ENCODE results near the gene RNF144A. TPM values are rescaled to one million over a fixed set of nuclear protein-coding genes. Genes with fewer than 3 reads are reported as not detected.
A peak's percentile ranks its signal among the peaks of the same experiment; 100 is the strongest.

The RNF144A gene
- total RNA-seq, 1 experiment from 2014 or later, result 9.5 TPM

- H3K9ac ChIP-seq (ENCODE audit: low read length), result no peak overlapping the region
- intact Hi-C loops (cut with micrococcal nuclease), result no loop called here
- DNase-seq, result no peak
- no peak overlapping the region for H2AFZ ChIP-seq (ENCODE audit: low read length)
- no peaks in the 10 kb centered on the region for H3K79me2 ChIP-seq (ENCODE audit: low read length)
- H3K4me3 ChIP-seq (ENCODE audit: low read length), result no peak overlapping the region
- ChIA-PET POLR2A (ENCODE audit: unreplicated experiment) (no interaction called here), CTCF (no interaction called here)
- peaks cover 40% of the 10 kb centered on the region for H3K4me1 ChIP-seq (ENCODE audit: insufficient read depth, low read length)
- H3K36me3 ChIP-seq (ENCODE audit: low read depth, low read length), result no peaks in the 10 kb centered on the region
- no peaks in the 10 kb centered on the region for H3K27me3 ChIP-seq (ENCODE audit: low read length)
- no peak overlapping the region for H3K4me2 ChIP-seq (ENCODE audit: low read length)
- no peaks in the 10 kb centered on the region for H3K9me2 ChIP-seq (replicated peaks; ENCODE audit: low read length)
- BruUV-seq (replicated peaks), result no TSS peak
- H3K27ac ChIP-seq (ENCODE audit: low read length), result no peak overlapping the region
- no peak for TF ChIP-seq CTCF (conservative IDR thresholded peaks at IDR 0.05; ENCODE audit: low read depth, low read length)
- TF ChIP-seq EZH2 (IDR thresholded peaks at IDR 0.05; ENCODE audit: low read length, unreplicated experiment), result no peak
- no peak for TF ChIP-seq EZH2phosphoT487 (IDR thresholded peaks at IDR 0.05; ENCODE audit: borderline replicate concordance, low read length)
- ATAC-seq, result no peak
- H3F3A ChIP-seq (ENCODE audit: low read length, unreplicated experiment), result no peaks in the 10 kb centered on the region
- H3K9me3 ChIP-seq (ENCODE audit: low read length), result no peaks in the 10 kb centered on the region
- no peaks in the 10 kb centered on the region for H4K20me1 ChIP-seq (ENCODE audit: low read length)
Observed at GRCh38 chr2:6972067-6972710, 55.0 kb downstream of the RNF144A start.

GRCh38 chr2:6973895-6974545 is 56.8 kb downstream of the RNF144A start:
- Histone ChIP-seq H3K79me2 (ENCODE audit: low read length) (no peaks in the 10 kb centered on the region), H3F3A (ENCODE audit: low read length, unreplicated experiment) (no peaks in the 10 kb centered on the region), H3K9me3 (ENCODE audit: low read length) (no peaks in the 10 kb centered on the region), H3K4me3 (ENCODE audit: low read length) (no peak overlapping the region), H3K9me2 (replicated peaks; ENCODE audit: low read length) (no peaks in the 10 kb centered on the region), H3K4me1 (ENCODE audit: insufficient read depth, low read length) (peaks cover 59% of the 10 kb centered on the region), H3K9ac (ENCODE audit: low read length) (peak overlapping the region; percentile 73), H2AFZ (ENCODE audit: low read length) (no peak overlapping the region), H3K27me3 (ENCODE audit: low read length) (no peaks in the 10 kb centered on the region), H3K27ac (ENCODE audit: low read length) (peak overlapping the region; percentile 98), H4K20me1 (ENCODE audit: low read length) (no peaks in the 10 kb centered on the region), H3K36me3 (ENCODE audit: low read depth, low read length) (no peaks in the 10 kb centered on the region), H3K4me2 (ENCODE audit: low read length) (peak overlapping the region; percentile 42)
- no peak for TF ChIP-seq EZH2 (IDR thresholded peaks at IDR 0.05; ENCODE audit: low read length, unreplicated experiment)
- no peak for TF ChIP-seq EZH2phosphoT487 (IDR thresholded peaks at IDR 0.05; ENCODE audit: borderline replicate concordance, low read length)
- TF ChIP-seq CTCF (conservative IDR thresholded peaks at IDR 0.05; ENCODE audit: low read depth, low read length), result no peak
- DNase-seq, result peak; percentile 93
- BruUV-seq (replicated peaks), result TSS peak; percentile 33
- ChIA-PET CTCF (interaction anchor here (0.6 kb wide), 1 partner anchor 70 kb away, joined by 5 read pairs; no protein-coding TSS in a partner anchor), POLR2A (ENCODE audit: unreplicated experiment) (no interaction called here)
- intact Hi-C loops (cut with micrococcal nuclease), result loop anchor here (1.0 kb wide), 1 partner anchor 56 kb away; no protein-coding TSS in a partner anchor
- peak; percentile 58 for ATAC-seq

GRCh38 chr2:6975988-6976387 is 58.8 kb downstream of the RNF144A start:
- H3K36me3 ChIP-seq (ENCODE audit: low read depth, low read length), result no peaks in the 10 kb centered on the region; the same call in 1 of the 2 replicates
- peak overlapping the region; percentile 98 for H3K27ac ChIP-seq (ENCODE audit: low read length)
- no peak overlapping the region for H2AFZ ChIP-seq (ENCODE audit: low read length)
- H3K4me1 ChIP-seq (ENCODE audit: insufficient read depth, low read length), result peaks cover 59% of the 10 kb centered on the region
- H3K4me3 ChIP-seq (ENCODE audit: low read length), result no peak overlapping the region
- no peak for TF ChIP-seq CTCF (conservative IDR thresholded peaks at IDR 0.05; ENCODE audit: low read depth, low read length)
- no peak for TF ChIP-seq EZH2phosphoT487 (IDR thresholded peaks at IDR 0.05; ENCODE audit: borderline replicate concordance, low read length)
- TF ChIP-seq EZH2 (IDR thresholded peaks at IDR 0.05; ENCODE audit: low read length, unreplicated experiment), result no peak
- H3K4me2 ChIP-seq (ENCODE audit: low read length), result peak overlapping the region; percentile 60
- no TSS peak for BruUV-seq (replicated peaks)
- H3F3A ChIP-seq (ENCODE audit: low read length, unreplicated experiment), result no peaks in the 10 kb centered on the region
- ATAC-seq, result peak; percentile 55
- no peaks in the 10 kb centered on the region for H3K9me3 ChIP-seq (ENCODE audit: low read length)
- peak overlapping the region; percentile 89 for H3K9ac ChIP-seq (ENCODE audit: low read length)
- H4K20me1 ChIP-seq (ENCODE audit: low read length), result no peaks in the 10 kb centered on the region
- intact Hi-C loops (cut with micrococcal nuclease), result loop anchor here (1.0 to 5.0 kb wide), 3 partner anchors 39 to 61 kb away; no protein-coding TSS in a partner anchor
- no peaks in the 10 kb centered on the region for H3K79me2 ChIP-seq (ENCODE audit: low read length)
- DNase-seq, result peak; percentile 96
- POLR2A ChIA-PET (ENCODE audit: unreplicated experiment), result no interaction called here
- CTCF ChIA-PET, result no interaction called here
- H3K27me3 ChIP-seq (ENCODE audit: low read length), result no peaks in the 10 kb centered on the region
- no peaks in the 10 kb centered on the region for H3K9me2 ChIP-seq (replicated peaks; ENCODE audit: low read length)
